ENCODE measurements around the gene RGS12. TPM values are rescaled to one million over a fixed set of nuclear protein-coding genes. Genes with fewer than 3 reads are reported as not detected.

RGS12 gene
- total RNA-seq, 1 donor from 2014 or later = 21.9 TPM

DNA sequence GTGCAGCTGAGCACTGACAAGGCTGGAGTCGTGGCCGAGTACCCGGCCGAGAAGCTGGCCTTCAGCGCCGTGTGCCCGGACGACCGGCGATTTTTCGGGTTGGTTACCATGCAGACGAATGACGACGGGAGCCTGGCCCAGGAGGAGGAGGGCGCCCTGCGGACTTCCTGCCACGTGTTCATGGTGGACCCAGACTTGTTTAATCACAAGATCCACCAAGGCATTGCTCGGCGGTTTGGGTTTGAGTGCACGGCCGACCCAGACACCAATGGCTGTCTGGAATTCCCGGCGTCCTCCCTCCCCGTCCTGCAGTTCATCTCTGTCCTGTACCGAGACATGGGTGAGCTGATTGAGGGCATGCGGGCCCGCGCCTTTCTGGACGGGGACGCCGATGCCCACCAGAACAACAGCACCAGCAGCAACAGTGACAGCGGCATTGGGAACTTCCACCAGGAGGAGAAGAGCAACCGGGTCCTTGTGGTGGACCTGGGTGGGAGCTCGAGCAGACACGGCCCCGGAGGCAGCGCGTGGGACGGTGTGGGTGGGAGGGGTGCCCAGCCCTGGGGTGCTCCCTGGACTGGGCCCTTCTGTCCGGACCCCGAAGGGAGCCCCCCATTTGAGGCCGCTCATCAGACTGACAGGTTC lies 24.3 kb downstream of the RGS12 start:
- peaks cover 45% of the 10 kb centered on the region for H3K79me2 ChIP-seq (ENCODE audit: insufficient read depth, low read length)
- no peaks in the 10 kb centered on the region for H3K27me3 Mint-ChIP-seq (ENCODE audit: low read depth, unreplicated experiment)
- H3K36me3 ChIP-seq (ENCODE audit: insufficient read depth, low read length) = no peaks in the 10 kb centered on the region
- peaks cover 9% of the 10 kb centered on the region for H3K4me1 Mint-ChIP-seq (ENCODE audit: low read depth, unreplicated experiment)
- H3K27me3 ChIP-seq (ENCODE audit: insufficient read depth, low read length) = no peaks in the 10 kb centered on the region
- H3K9ac ChIP-seq (ENCODE audit: low read length) = no peak overlapping the region
- H3K36me3 Mint-ChIP-seq (ENCODE audit: low read depth, unreplicated experiment) = peaks cover 14% of the 10 kb centered on the region
- H3K4me2 ChIP-seq (ENCODE audit: low read length) = no peak overlapping the region
- FAIRE-seq = no peak
- no peak overlapping the region for H2AFZ ChIP-seq (ENCODE audit: low read depth, low read length)
- TF ChIP-seq, protein P1, sequence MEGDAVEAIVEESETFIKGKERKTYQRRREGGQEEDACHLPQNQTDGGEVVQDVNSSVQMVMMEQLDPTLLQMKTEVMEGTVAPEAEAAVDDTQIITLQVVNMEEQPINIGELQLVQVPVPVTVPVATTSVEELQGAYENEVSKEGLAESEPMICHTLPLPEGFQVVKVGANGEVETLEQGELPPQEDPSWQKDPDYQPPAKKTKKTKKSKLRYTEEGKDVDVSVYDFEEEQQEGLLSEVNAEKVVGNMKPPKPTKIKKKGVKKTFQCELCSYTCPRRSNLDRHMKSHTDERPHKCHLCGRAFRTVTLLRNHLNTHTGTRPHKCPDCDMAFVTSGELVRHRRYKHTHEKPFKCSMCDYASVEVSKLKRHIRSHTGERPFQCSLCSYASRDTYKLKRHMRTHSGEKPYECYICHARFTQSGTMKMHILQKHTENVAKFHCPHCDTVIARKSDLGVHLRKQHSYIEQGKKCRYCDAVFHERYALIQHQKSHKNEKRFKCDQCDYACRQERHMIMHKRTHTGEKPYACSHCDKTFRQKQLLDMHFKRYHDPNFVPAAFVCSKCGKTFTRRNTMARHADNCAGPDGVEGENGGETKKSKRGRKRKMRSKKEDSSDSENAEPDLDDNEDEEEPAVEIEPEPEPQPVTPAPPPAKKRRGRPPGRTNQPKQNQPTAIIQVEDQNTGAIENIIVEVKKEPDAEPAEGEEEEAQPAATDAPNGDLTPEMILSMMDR (IDR thresholded peaks at IDR 0.05; ENCODE audit: insufficient read depth, low read depth, low read length) = no peak
- TF ChIP-seq EZH2 (IDR thresholded peaks at IDR 0.05; ENCODE audit: insufficient read depth, low read length) = no peak
- H3K4me1 ChIP-seq (ENCODE audit: insufficient read depth, low read length) = peaks cover 10% of the 10 kb centered on the region
- no peaks in the 10 kb centered on the region for H3K9me3 ChIP-seq (ENCODE audit: insufficient read depth, low read depth, low read length)
- H3K27ac Mint-ChIP-seq (ENCODE audit: unreplicated experiment) = no peak overlapping the region
- no peak overlapping the region for H3K4me3 Mint-ChIP-seq (ENCODE audit: unreplicated experiment)
- H4K20me1 ChIP-seq (ENCODE audit: insufficient read depth, low read length) = peaks cover 64% of the 10 kb centered on the region
- no peak overlapping the region for H3K4me3 ChIP-seq (ENCODE audit: insufficient read depth, low read depth, low read length)
- no peaks in the 10 kb centered on the region for H3K9me3 Mint-ChIP-seq (ENCODE audit: unreplicated experiment)
- DNase-seq (ENCODE audit: low read depth) = no peak
- H3K27ac ChIP-seq (ENCODE audit: low read depth, low read length) = no peak overlapping the region

DNA sequence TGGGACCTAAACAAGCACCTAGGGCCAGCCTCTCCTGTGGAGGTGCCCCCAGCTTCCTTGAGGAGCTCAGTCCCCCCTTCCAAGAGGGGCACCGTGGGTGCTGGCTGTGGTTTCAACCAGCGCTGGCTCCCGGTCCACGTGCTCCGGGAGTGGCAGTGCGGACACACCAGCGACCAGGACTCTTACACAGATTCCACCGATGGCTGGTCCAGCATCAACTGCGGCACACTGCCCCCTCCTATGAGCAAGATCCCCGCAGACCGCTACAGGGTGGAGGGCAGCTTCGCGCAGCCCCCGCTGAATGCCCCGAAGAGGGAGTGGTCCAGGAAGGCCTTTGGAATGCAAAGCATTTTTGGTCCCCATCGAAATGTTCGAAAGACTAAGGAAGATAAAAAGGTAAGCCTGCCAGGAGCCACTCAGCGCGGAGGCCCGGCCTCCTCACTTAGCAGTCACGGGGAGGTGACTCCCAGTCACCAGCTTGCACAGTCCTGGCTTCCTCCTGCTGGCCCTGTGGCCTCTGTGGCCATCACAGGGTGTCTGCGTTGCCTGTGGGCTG lies 24.9 kb downstream of the RGS12 start:
- Histone ChIP-seq H3K4me2 (ENCODE audit: low read length) (no peak overlapping the region), H3K9me3 (ENCODE audit: insufficient read depth, low read depth, low read length) (no peaks in the 10 kb centered on the region), H3K4me1 (ENCODE audit: insufficient read depth, low read length) (peaks cover 11% of the 10 kb centered on the region), H3K4me3 (ENCODE audit: insufficient read depth, low read depth, low read length) (no peak overlapping the region), H3K36me3 (ENCODE audit: insufficient read depth, low read length) (no peaks in the 10 kb centered on the region), H3K79me2 (ENCODE audit: insufficient read depth, low read length) (peaks cover 44% of the 10 kb centered on the region), H3K27me3 (ENCODE audit: insufficient read depth, low read length) (no peaks in the 10 kb centered on the region), H2AFZ (ENCODE audit: low read depth, low read length) (no peak overlapping the region), H4K20me1 (ENCODE audit: insufficient read depth, low read length) (peaks cover 59% of the 10 kb centered on the region), H3K9ac (ENCODE audit: low read length) (no peak overlapping the region), H3K27ac (ENCODE audit: low read depth, low read length) (no peak overlapping the region)
- no peak for DNase-seq (ENCODE audit: low read depth)
- Mint-ChIP-seq H3K9me3 (ENCODE audit: unreplicated experiment) (no peaks in the 10 kb centered on the region), H3K27ac (ENCODE audit: unreplicated experiment) (no peak overlapping the region), H3K27me3 (ENCODE audit: low read depth, unreplicated experiment) (no peaks in the 10 kb centered on the region), H3K4me3 (ENCODE audit: unreplicated experiment) (no peak overlapping the region), H3K4me1 (ENCODE audit: low read depth, unreplicated experiment) (peaks cover 10% of the 10 kb centered on the region), H3K36me3 (ENCODE audit: low read depth, unreplicated experiment) (peaks cover 16% of the 10 kb centered on the region)
- no peak for TF ChIP-seq EZH2 (IDR thresholded peaks at IDR 0.05; ENCODE audit: insufficient read depth, low read length)
- TF ChIP-seq, protein P1 (IDR thresholded peaks at IDR 0.05; ENCODE audit: insufficient read depth, low read depth, low read length) = no peak
- FAIRE-seq = no peak

DNA sequence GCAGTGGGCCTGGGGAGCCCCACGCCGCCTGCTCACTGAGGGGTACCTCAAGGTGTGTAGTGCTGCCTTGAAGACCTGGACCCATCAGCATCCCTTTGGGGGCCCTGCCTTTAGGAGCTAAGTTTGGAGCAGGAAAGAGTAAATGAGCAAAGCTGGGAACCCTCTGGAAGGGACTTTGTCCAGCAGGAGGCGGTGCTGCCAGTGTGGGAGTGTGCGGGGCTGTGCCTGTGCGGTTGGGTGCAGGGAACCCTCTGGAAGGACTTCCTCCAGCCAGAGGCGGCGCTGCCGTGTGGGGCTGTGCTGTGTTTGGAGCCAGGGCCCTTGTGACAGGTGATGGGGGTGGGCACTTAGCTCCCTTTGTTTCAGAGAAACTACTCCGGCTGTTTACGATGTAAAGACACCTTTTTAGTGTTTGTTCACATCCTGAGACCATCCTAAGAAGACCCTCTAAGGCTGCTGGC lies 25.8 kb downstream of the RGS12 start:
- Mint-ChIP-seq H3K36me3 (ENCODE audit: low read depth, unreplicated experiment) (peaks cover 16% of the 10 kb centered on the region), H3K4me3 (ENCODE audit: unreplicated experiment) (peak overlapping the region; percentile 27), H3K9me3 (ENCODE audit: unreplicated experiment) (no peaks in the 10 kb centered on the region), H3K27ac (ENCODE audit: unreplicated experiment) (no peak overlapping the region), H3K4me1 (ENCODE audit: low read depth, unreplicated experiment) (peaks cover 10% of the 10 kb centered on the region), H3K27me3 (ENCODE audit: low read depth, unreplicated experiment) (no peaks in the 10 kb centered on the region)
- Histone ChIP-seq H3K9ac (ENCODE audit: low read length) (no peak overlapping the region), H3K4me1 (ENCODE audit: insufficient read depth, low read length) (peaks cover 11% of the 10 kb centered on the region), H3K4me2 (ENCODE audit: low read length) (no peak overlapping the region), H3K27me3 (ENCODE audit: insufficient read depth, low read length) (no peaks in the 10 kb centered on the region), H3K79me2 (ENCODE audit: insufficient read depth, low read length) (peaks cover 44% of the 10 kb centered on the region), H3K9me3 (ENCODE audit: insufficient read depth, low read depth, low read length) (no peaks in the 10 kb centered on the region), H3K27ac (ENCODE audit: low read depth, low read length) (no peak overlapping the region), H3K36me3 (ENCODE audit: insufficient read depth, low read length) (no peaks in the 10 kb centered on the region), H4K20me1 (ENCODE audit: insufficient read depth, low read length) (peaks cover 56% of the 10 kb centered on the region), H3K4me3 (ENCODE audit: insufficient read depth, low read depth, low read length) (no peak overlapping the region), H2AFZ (ENCODE audit: low read depth, low read length) (no peak overlapping the region)
- DNase-seq (ENCODE audit: low read depth) (no peak), FAIRE-seq (no peak)
- TF ChIP-seq EZH2 (IDR thresholded peaks at IDR 0.05; ENCODE audit: insufficient read depth, low read length) = no peak
- TF ChIP-seq, protein P1 (IDR thresholded peaks at IDR 0.05; ENCODE audit: insufficient read depth, low read depth, low read length) = peak; percentile 9
